Ectodermal cell (in vitro differentiated cells): Measurements from ENCODE around the gene ARVCF.

Source experiments
- H3K27ac ChIP-seq: 2 replicates; pipeline ENCODE4 v1.7.0; 2013; ENCODE audit warnings: mild to moderate bottlenecking, low read depth, low read length; ENCODE audit not compliant: insufficient read depth, poor library complexity, severe bottlenecking
- H3K27me3 ChIP-seq: 2 replicates; pipeline ENCODE4 v1.7.0; 2013; ENCODE audit warnings: mild to moderate bottlenecking, low read length; ENCODE audit not compliant: insufficient read depth, control insufficient read depth, poor library complexity, severe bottlenecking
- H3K36me3 ChIP-seq: one replicate; pipeline ENCODE4 v1.7.0; 2013; ENCODE audit warnings: low read length; ENCODE audit not compliant: control insufficient read depth, insufficient read depth
- H3K4me1 ChIP-seq: one replicate; pipeline ENCODE4 v1.7.0; 2013; ENCODE audit warnings: low read length; ENCODE audit not compliant: control insufficient read depth, insufficient read depth
- H3K4me3 ChIP-seq: 2 replicates; pipeline ENCODE4 v1.7.0; 2013; ENCODE audit warnings: low read depth, low read length, control low read depth; ENCODE audit not compliant: insufficient read depth
- H3K9me3 ChIP-seq: 2 replicates; pipeline ENCODE4 v1.7.0; 2013; ENCODE audit warnings: mild to moderate bottlenecking, low read length, moderate library complexity; ENCODE audit not compliant: control insufficient read depth
- WGBS, 2 experiments: methylation state at CpG; one replicate each; pipeline ENCODE4 v1.1.7; 2013; ENCODE audit warnings: missing lambda C conversion rate in 2 of 2; 5-methylcytosine and 5-hydroxymethylcytosine counted together

ARVCF gene

GRCh38 chr22:20053407-20054033 lies 36.9 kb upstream of the ARVCF start:
- no peaks in the 10 kb centered on the region for H3K27me3 ChIP-seq
- H3K27ac ChIP-seq, result no peak overlapping the region
- 93% methylated on average over 14 of the region's 14 CpGs for WGBS, 2 experiments
- no peak overlapping the region for H3K4me3 ChIP-seq
- H3K9me3 ChIP-seq, result no peaks in the 10 kb centered on the region
- H3K36me3 ChIP-seq, result no peaks in the 10 kb centered on the region
- no peaks in the 10 kb centered on the region for H3K4me1 ChIP-seq

DNA sequence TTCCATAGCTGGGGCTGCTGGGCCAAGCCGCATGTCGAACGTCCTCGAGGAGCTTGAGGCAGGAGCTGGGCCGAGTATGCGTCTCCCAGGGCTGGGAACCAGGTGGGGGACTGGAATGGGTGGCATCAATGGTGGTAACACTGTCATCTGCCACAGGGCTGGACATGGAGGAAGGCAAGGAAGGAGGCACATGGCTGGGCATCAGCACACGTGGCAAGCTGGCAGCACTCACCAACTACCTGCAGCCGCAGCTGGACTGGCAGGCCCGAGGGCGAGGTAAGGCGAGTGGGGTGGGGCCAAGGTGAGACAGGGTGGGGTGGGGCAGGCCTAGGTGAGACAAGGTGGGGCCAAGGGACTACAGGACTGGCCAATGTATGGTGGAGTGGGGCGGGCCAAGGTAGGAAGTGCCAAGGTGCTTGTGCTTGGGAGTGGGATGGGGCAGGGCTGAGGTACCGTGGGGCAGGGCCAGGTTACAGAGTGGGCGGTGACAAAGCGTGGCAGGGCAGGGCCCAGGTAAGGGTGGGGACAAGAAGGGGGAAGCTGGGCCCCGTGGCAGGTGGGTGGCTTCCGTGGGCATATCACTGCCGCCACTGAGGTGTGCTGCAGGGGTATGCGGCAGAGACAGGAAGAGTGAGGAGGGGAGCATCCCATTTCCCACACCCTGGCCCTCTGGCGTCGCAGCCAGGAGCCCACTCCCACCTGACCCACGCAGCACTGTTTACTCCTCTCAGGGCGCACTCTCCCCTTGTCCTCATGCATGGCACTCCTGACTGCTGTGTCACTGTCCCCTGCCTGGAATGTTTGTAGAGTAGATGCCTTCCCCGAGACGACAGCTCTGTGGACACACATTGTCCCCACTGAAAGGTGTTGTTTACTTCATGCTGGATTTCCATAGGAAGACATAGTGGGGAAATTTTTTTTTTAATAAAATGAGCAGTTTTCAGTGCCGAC lies 36.0 kb upstream of the ARVCF start:
- no peaks in the 10 kb centered on the region for H3K27me3 ChIP-seq
- no peaks in the 10 kb centered on the region for H3K36me3 ChIP-seq
- no peaks in the 10 kb centered on the region for H3K9me3 ChIP-seq
- no peak overlapping the region for H3K27ac ChIP-seq
- H3K4me1 ChIP-seq, result no peaks in the 10 kb centered on the region
- H3K4me3 ChIP-seq, result no peak overlapping the region
- WGBS, 2 experiments, result 94 to 96% methylated on average over 26 of the region's 26 CpGs

DNA sequence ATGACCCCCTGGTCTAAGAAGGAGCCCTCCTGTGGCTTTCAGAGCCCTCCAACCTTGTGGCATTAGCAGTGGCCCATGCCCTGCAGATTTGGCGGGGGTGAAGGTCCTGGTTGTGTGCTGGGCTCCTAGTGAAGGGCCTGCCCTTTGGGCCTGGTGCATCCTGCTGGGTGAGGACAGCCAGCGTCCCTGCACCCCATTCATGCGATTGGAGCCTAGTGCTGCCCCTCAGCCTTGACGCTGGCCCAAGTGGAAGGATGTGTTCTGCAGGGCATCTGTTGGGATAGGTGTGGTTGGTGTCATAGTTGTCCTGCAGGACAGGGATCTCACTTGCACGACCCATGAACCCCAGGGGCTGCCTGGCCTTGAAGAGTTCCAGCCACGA lies 35.3 kb upstream of the ARVCF start:
- Histone ChIP-seq H3K36me3 (no peaks in the 10 kb centered on the region), H3K4me1 (no peaks in the 10 kb centered on the region), H3K27me3 (no peaks in the 10 kb centered on the region), H3K9me3 (no peaks in the 10 kb centered on the region), H3K4me3 (no peak overlapping the region), H3K27ac (no peak overlapping the region)
- 93% methylated on average over 6 of the region's 6 CpGs for WGBS, 2 experiments

GRCh38 chr22:20046730-20047129 lies 30.1 kb upstream of the ARVCF start:
- 87 to 90% methylated on average over 4 of the region's 4 CpGs for WGBS, 2 experiments
- no peaks in the 10 kb centered on the region for H3K27me3 ChIP-seq
- no peaks in the 10 kb centered on the region for H3K9me3 ChIP-seq
- no peaks in the 10 kb centered on the region for H3K36me3 ChIP-seq
- no peaks in the 10 kb centered on the region for H3K4me1 ChIP-seq
- no peak overlapping the region for H3K4me3 ChIP-seq
- H3K27ac ChIP-seq, result no peak overlapping the region

DNA sequence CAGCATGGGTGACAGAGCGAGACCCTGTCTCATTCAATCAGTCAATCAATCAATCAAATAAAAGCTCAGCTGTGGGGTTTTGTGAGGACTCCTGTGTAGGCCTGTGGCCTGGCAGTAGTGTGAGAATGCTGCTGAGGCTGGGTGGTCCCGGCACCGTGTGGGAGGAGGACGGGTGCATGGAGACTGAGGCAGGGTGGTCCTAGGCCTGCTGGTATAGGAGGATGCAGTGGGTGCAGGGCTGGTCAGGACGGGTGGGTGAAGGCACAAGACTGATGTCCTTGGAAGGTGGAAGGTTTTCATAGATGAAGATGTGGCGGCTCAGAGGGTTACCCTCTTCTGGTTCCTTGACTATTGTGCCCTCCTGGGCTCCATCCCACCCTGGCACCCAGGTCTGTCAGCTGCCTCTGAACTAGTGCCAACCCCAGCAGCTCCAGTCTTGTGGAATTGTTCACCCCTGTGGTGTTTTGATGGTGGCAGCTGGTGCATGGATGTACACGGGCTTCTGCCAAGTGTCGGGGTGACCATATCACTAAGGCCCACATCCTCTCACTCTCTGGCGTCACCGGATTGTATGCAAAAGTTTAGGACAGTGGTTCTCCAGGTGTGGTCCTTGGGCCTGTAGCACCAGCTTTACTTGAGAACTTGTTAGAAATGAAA lies 28.0 kb upstream of the ARVCF start:
- Histone ChIP-seq H3K36me3 (no peaks in the 10 kb centered on the region), H3K4me1 (no peaks in the 10 kb centered on the region), H3K9me3 (no peaks in the 10 kb centered on the region), H3K27ac (no peak overlapping the region), H3K4me3 (no peak overlapping the region), H3K27me3 (no peaks in the 10 kb centered on the region)
- WGBS, 2 experiments, result 92 to 94% methylated on average over 10 of the region's 10 CpGs

DNA sequence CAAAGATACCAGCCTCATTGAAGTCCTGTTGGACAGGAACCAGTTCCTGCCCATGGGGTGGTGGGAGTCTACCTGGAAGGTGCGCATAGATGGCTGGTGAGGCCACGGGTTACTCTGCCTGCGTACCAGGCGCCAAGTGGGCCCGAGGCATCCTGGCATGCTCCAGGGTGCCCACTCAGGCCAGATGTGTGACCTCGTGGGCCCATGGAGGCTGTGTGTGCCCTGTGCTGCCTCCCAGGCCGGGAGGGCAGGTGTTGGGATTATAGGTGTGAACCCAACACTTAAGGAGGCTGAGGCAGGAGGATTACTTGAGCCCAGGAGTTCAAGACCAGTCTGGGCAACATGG lies 27.3 kb upstream of the ARVCF start:
- no peaks in the 10 kb centered on the region for H3K9me3 ChIP-seq
- no peaks in the 10 kb centered on the region for H3K36me3 ChIP-seq
- whole genome bisulfite sequencing, 2 experiments, result 93 to 95% methylated on average over 7 of the region's 7 CpGs
- H3K4me3 ChIP-seq, result no peak overlapping the region
- H3K4me1 ChIP-seq, result no peaks in the 10 kb centered on the region
- no peak overlapping the region for H3K27ac ChIP-seq
- no peaks in the 10 kb centered on the region for H3K27me3 ChIP-seq

GRCh38 chr22:20043057-20043996 lies 26.7 kb upstream of the ARVCF start:
- Histone ChIP-seq H3K27ac (no peak overlapping the region), H3K36me3 (no peaks in the 10 kb centered on the region), H3K9me3 (no peaks in the 10 kb centered on the region), H3K4me3 (no peak overlapping the region), H3K27me3 (no peaks in the 10 kb centered on the region), H3K4me1 (no peaks in the 10 kb centered on the region)
- 94 to 95% methylated on average over 26 of the region's 26 CpGs for WGBS, 2 experiments

DNA sequence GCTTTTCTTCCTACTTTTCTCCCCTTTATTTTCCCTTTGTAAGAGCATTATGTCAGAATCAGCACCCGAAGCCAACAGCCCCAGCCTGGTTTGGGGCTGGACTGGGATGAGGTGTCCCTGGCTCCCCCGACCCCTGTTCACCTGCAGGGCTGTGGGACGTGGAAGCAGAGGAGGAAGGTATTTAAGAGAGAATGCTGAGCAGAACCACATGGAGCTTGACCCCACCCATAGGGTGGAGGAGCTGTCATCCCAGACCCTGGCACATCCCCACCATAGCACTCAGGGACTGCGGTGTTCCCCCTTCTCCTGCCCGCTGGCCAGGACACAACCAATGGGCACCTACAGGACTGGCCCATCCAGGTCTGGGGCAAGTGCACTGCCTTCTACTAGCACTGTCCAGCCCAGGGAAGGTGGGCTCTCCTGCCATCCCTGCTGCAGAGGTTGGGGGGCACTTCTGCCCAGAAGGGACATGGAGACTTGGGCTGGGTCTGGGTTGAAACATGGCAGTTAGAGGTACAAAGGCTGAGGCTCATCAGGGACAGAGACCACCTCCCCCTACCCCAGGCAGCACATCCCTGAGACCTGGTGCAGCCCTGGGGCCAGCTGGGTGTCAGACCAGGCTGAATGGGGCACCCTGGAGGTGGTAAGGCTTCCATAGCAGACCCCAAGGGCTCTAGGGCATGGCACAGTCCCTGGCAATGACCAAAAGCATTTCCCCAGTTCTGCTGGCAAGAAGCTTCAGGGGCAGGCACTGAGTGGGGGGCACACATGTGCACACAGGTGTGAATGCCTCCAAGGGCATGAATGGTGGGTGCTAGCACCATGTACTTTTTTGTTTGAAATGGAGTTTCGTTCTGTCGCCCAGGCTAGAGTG lies 23.9 kb upstream of the ARVCF start:
- 92 to 95% methylated on average over 7 of the region's 7 CpGs for WGBS, 2 experiments
- H3K4me3 ChIP-seq, result no peak overlapping the region
- no peaks in the 10 kb centered on the region for H3K9me3 ChIP-seq
- H3K27ac ChIP-seq, result no peak overlapping the region
- no peaks in the 10 kb centered on the region for H3K27me3 ChIP-seq
- no peaks in the 10 kb centered on the region for H3K4me1 ChIP-seq
- no peaks in the 10 kb centered on the region for H3K36me3 ChIP-seq

- 95 to 97% methylated on average over 8 to 9 of the region's 9 CpGs for WGBS, 2 experiments
- no peaks in the 10 kb centered on the region for H3K27me3 ChIP-seq
- H3K4me1 ChIP-seq, result no peaks in the 10 kb centered on the region
- H3K9me3 ChIP-seq, result no peaks in the 10 kb centered on the region
- H3K27ac ChIP-seq, result no peak overlapping the region
- no peaks in the 10 kb centered on the region for H3K36me3 ChIP-seq
- no peak overlapping the region for H3K4me3 ChIP-seq
These were observed 23.2 kb upstream of the ARVCF start for GRCh38 chr22:20039683-20040325.
